Astrocyte of the cerebellum (primary cell): Measurements from ENCODE around the gene CNOT8.
"Not testable (repeated sequence)": the region's sequence is repeated elsewhere in the genome, so short reads cannot be mapped to it uniquely, and the experiment has no call there.

Source experiments
- DNase-seq: peaks from one replicate; pipeline ENCODE4 v3.0.0-alpha.2; 2011; ENCODE audit warnings: low read depth
- H3K4me3 ChIP-seq: 2 replicates; pipeline ENCODE4 v1.5.1; 2011; ENCODE audit warnings: mild to moderate bottlenecking, low read depth, low read length, moderate library complexity
- in situ Hi-C: cut with HindIII; loops from 2 replicates; pipeline ENCODE4 v1.10.0; 2017; ENCODE audit warnings: low sequenced_read_pairs
- TF ChIP-seq, protein P1 (sequence below): IDR thresholded peaks from 2 replicates; pipeline ENCODE4 v1.5.1; 2012; ENCODE audit warnings: low read length, low read depth, moderate library complexity, mild to moderate bottlenecking; ENCODE audit errors: missing control alignments

CNOT8 gene

DNA sequence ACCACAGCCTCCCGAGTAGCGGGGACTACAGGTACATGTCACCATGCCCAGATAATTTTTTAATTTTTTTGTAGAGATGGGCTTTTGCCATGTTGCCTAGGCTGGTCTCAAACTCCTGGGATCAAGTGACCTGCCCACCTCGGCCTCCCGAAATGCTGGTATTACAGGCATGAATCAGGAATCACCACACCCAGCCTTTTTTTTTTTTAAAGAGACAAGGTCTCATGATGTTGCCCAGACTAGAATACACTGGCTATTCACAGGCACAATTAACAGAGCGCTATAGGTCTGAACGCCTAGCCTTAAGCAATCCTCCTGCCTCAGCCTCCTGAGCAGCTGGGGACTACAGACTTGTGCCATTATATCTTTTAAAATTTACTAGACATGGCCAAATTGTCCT lies 43.5 kb downstream of the CNOT8 start:
- in situ Hi-C loops = no loop called here
- TF ChIP-seq, protein P1, sequence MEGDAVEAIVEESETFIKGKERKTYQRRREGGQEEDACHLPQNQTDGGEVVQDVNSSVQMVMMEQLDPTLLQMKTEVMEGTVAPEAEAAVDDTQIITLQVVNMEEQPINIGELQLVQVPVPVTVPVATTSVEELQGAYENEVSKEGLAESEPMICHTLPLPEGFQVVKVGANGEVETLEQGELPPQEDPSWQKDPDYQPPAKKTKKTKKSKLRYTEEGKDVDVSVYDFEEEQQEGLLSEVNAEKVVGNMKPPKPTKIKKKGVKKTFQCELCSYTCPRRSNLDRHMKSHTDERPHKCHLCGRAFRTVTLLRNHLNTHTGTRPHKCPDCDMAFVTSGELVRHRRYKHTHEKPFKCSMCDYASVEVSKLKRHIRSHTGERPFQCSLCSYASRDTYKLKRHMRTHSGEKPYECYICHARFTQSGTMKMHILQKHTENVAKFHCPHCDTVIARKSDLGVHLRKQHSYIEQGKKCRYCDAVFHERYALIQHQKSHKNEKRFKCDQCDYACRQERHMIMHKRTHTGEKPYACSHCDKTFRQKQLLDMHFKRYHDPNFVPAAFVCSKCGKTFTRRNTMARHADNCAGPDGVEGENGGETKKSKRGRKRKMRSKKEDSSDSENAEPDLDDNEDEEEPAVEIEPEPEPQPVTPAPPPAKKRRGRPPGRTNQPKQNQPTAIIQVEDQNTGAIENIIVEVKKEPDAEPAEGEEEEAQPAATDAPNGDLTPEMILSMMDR = no peak
- no peak for DNase-seq
- H3K4me3 ChIP-seq = no peak overlapping the region

DNA sequence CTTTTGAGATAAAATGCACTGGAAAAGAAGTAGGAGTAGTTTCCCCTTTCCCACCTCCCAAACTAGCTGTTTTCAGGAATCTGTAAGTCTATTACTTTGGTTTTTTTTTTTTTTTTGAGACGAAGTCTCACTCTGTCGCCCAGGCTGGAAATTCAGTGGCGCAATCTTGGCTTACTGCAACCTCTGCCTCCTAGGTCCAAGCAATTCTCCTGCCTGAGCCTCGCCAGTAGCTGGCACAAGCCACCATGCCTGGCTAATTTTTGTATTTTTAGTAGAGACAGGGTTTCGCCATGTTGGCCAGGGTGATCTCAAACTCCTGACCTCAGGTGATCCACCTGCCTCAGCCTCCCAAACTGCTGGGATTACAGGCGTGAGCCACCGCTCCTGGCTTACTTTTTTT lies 47.2 kb downstream of the CNOT8 start:
- in situ Hi-C loops, DNase-seq: not testable (repeated sequence)

DNA sequence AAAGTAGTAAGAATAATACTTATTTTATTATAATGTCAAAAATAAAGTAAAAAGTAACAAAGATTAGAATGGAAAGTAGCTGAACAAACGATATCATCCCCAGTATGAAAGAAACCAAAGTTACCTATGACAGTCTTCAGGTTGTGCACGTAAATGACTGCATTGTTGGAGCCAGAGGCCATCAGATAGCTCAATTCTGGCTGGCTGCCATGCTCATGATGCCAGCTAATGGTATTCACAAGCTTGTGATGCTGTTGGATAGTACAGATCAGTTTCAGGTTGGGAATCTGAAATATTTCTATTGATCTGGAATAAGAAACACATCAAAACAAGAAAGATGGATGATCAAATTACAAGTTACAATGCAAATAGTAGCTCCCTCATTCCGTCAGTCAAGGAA lies 58.4 kb downstream of the CNOT8 start:
- no peak for DNase-seq
- in situ Hi-C loops = no loop called here
- TF ChIP-seq, protein P1 = no peak
- H3K4me3 ChIP-seq = no peak overlapping the region

More for the DNA sequence above, 47.2 kb downstream of the CNOT8 start:
- H3K4me3 ChIP-seq = not testable (repeated sequence)

DNA sequence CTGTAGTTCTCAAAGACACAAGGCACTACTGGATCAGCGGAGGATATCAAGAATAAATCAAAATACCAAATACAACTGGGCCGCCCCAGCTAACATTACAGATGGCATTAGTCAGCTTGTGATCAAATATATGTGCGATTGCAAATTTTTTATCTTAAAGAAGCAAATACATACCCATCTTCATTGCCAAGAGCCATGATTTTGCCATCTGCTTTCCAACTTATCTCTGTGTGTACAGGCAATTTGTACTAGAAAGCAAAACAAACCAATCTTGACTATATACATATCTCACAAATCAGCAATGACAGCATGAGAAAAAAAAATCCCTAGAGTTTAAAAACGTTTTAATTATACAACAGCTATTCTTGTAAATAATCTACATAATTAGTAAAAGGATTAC lies 59.3 kb downstream of the CNOT8 start:
- TF ChIP-seq, protein P1 = no peak
- no peak for DNase-seq
- no peak overlapping the region for H3K4me3 ChIP-seq
- in situ Hi-C loops = no loop called here

DNA sequence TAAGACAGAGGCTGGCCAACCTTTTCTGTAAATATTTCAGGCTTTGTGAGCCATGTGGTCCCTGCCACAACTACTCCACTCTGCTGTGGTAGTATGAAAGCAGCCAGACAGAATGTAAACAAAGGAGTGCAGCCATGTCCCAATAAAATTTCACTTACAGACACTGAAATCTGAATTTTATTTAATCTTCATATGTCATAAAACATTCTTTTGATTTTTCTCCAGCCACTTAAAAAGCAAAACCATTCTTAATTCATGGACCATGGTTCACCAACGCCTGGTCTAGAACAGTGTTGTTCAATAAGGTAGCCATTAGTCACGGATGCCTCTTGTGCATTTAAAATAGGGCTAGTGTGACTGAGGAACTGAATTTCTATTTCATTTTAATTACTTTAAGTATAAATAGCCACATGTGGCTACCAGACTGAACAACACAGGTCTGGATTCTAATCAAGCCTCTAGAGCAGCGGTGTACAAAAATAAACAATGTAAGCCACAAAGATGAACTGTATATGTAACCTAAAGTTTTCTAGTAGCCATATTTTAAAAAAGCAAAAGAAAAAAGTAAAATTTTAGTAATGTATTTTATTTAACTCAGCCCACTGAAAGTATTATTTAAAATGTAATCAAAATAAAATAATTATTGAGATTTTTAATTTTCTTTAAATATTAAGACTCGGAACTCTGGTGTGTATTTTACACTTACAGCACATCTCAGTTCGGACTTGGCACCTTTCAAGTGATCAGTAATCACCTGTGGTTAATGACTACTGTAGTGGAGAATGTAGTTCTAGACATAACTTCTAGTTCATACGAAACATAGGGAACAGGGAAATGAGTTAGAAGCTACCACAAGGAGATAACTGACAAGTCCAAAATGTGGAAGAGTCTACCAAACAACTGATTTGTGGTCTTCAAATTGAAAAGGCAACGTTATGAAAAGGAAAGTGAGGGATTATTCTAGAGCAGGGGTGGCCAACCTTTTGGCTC lies 65.3 kb downstream of the CNOT8 start:
- in situ Hi-C loops = no loop called here
- peak; percentile 88 for DNase-seq
- TF ChIP-seq, protein P1 = no peak
- H3K4me3 ChIP-seq = no peak overlapping the region
